Mammary epithelial cell (primary cell): ENCODE results near the gene STARD10.

Source experiments
- CTCF ChIP-seq, 2 donors: IDR thresholded peaks in 1 of 2; conservative IDR thresholded peaks in 1 of 2; 2 replicates each; pipeline ENCODE4 v1.5.1; 2011 to 2012; ENCODE audit warnings: inconsistent platforms in 2 of 2, low read length in 2 of 2, mild to moderate bottlenecking in 2 of 2, control low read depth in 1 of 2, low read depth in 1 of 2; ENCODE audit not compliant: insufficient read depth in 1 of 2; ENCODE audit errors: extremely low read depth in 1 of 2
- EZH2 ChIP-seq: IDR thresholded peaks from 2 replicates; pipeline ENCODE4 v1.6.1; 2012; ENCODE audit warnings: low read length, inconsistent platforms, borderline replicate concordance

DNA sequence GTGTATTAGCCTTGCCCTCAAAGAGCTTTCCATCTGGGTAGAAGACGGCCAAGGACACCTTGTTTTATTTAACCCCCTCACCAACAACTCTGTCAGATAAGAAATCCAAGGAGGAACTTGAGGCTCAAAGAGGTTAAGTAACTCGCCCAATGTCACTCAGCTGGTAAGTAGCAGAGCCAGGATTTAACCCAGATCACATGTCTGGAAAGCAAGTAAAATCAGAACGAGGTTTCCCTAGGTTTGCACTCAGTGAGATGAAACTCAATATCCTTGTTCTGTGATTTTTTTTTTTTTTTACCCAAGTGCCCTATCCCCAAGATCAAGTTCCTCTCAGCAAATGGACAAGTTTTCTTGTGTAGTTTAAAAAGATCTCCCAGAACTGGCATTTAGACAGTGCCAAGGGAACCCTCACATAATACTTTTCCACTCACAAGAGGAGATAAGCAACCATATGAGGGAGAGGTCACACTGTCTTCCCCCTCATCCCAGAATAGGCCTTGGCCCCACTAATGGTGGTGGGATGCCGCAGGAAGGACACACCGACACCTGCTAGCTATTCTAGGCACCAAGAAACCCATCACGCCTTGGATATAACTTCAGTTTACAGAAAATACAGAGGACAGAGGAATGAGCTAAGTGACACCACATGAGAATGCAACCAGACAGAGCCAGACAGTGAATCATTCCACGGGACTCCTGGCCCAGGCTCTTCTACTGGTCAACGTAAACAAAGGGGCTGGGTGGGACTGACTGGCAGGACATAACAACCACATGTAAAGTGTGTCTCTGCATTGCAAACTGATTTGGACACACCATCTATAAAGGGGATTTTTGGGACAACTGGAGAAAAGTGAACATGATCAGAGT is 33.1 kb downstream of the STARD10 start:
- TF ChIP-seq CTCF (conservative IDR thresholded peaks at IDR 0.05 in 1 of 2, IDR thresholded peaks at IDR 0.05 in 1 of 2; ENCODE audit: extremely low read depth in 1 of 2, insufficient read depth in 1 of 2, low read depth in 1 of 2, low read length in 2 of 2) (no peak), EZH2 (no peak)
